ENCODE data around the gene DHPS. TPM values are rescaled to one million over a fixed set of nuclear protein-coding genes. Genes with fewer than 3 reads are reported as not detected.

Gene DHPS
- total and polyA plus RNA-seq, 2 of the 13 experiments (the other 11 are each of a cell fraction or from before 2014, with no cell fraction given): 43.3 to 84.3 TPM

- TF ChIP-seq DMTF1 (CRISPR knock-in tag; IDR thresholded peaks at IDR 0.05): no peak
- TF ChIP-seq BRCA1 (CRISPR knock-in tag; IDR thresholded peaks at IDR 0.05): peak; percentile 42; the same call in 1 of the 2 replicates
- TF ChIP-seq TGIF2 (CRISPR knock-in tag; IDR thresholded peaks at IDR 0.05): peak; percentile 62; the same call in 1 of the 2 replicates
- peak; percentile 59; the same call in 1 of the 2 replicates for TF ChIP-seq FOXJ3 (CRISPR knock-in tag; IDR thresholded peaks at IDR 0.05; ENCODE audit: borderline replicate concordance)
- peak; percentile 70 for TF ChIP-seq TAF1 (CRISPR knock-in tag; IDR thresholded peaks at IDR 0.05)
- 0 out of 2 replicates have a peak, but pooled peaks have one; percentile 40 for TF ChIP-seq PRDM10 (CRISPR knock-in tag; IDR thresholded peaks at IDR 0.05; ENCODE audit: low read depth)
- TF ChIP-seq RBAK (CRISPR knock-in tag; IDR thresholded peaks at IDR 0.05): no peak
- no peak for TF ChIP-seq PLSCR1 (CRISPR knock-in tag; IDR thresholded peaks at IDR 0.05; ENCODE audit: borderline replicate concordance)
- peak; percentile 52; the same call in 1 of the 2 replicates for TF ChIP-seq ZNF768 (CRISPR knock-in tag; IDR thresholded peaks at IDR 0.05)
- no peak for TF ChIP-seq ARID3A (IDR thresholded peaks at IDR 0.05; ENCODE audit: low read depth, low read length)
- no peak for TF ChIP-seq ZFP62 (CRISPR knock-in tag; IDR thresholded peaks at IDR 0.05)
- TF ChIP-seq ZNF235 (CRISPR knock-in tag; IDR thresholded peaks at IDR 0.05; ENCODE audit: borderline replicate concordance): 0 out of 2 replicates have a peak, but pooled peaks have one; percentile 35
- TF ChIP-seq ZNF713 (CRISPR knock-in tag; IDR thresholded peaks at IDR 0.05): no peak
- TF ChIP-seq ZBTB4 (CRISPR knock-in tag; IDR thresholded peaks at IDR 0.05; ENCODE audit: borderline replicate concordance): 0 out of 2 replicates have a peak, but pooled peaks have one; percentile 42
Observed at GRCh38 chr19:12696366-12697335, 15.0 kb upstream of the DHPS start, which contains the start of gene FBXW9 (continued).
